Activated naive CD4-positive, alpha-beta T cell treated with Interleukin-2 at 50 U/mL for 16 hours (primary cell): ENCODE data around the gene DIPK1A.
"Not testable (repeated sequence)": the region's sequence is repeated elsewhere in the genome, so short reads cannot be mapped to it uniquely, and the experiment has no call there.

ENCODE experiments used
- DNase-seq: peaks from one replicate; pipeline ENCODE4 v3.0.0-alpha.2; 2020

The DIPK1A gene

DNA sequence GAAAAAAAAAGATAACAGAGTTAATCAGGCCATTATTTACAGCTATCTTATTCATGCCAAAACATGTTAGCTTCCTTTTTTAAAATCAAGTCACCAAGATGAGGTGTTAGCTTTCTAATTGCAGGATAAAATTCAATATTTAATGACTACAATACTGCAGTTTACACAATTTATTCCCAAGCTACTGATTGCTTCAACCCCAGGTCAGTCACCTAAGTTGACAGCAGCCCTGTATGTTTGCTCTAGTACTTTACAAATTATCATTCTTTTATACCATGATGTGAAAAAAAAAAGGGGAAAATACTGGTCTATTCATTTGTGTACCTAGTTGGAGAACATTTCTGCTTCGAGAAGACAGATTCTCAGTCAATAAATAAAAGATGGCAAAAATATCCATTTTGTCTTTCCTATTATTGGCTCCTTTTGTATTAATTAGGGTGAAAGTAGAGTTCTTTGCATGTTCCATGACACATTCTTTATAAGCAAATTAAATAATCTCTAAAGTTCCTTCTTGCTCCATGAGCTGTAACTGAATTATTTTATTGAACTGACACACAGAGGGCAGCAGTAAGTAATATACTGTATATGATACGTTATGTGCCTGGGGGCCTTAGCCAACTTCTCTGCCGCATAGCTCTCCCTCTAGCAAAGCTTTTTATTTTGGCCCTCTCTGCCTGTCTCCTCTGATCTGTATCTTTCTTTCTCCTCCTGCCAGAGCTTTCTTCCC is 48.0 kb downstream of the DIPK1A start:
- no peak for DNase-seq

DNA sequence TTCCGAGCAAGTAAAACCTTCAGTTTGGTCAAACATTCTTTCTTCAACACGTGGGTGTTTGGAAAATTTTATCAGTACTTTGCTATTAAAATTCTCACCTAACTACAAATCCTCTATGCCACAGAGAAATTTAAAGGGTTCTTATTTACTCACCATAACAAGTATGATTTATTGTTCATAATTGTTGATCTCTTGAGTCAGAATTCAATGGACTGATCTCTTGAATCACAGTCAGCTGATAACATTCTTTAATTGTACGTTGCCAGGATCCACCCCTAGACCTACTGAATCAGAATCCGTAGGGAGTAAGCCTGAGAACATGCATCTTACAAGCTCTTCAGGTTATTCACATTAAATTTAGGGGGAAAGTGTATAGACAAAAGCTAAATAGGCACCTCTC is 51.2 kb downstream of the DIPK1A start:
- no peak for DNase-seq

DNA sequence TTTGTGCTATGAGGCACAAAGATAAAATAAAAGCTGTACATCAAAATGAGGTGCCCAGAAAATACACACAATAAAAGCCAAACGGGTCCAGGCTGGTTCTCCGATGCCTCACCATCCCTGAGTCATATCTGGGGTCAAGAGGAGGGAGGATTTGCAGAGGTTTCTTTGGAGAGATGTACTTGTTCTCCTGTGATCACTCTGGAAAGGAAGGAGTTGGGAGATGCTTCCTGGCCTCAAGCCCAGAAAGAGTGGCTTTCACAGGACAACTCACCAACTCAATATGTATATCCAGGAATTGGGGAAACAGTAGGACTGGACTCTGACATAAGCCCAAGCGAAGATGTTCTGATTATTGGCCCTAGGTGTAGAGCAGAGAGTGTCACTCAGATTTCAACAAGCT is 51.9 kb downstream of the DIPK1A start:
- DNase-seq, result no peak

DNA sequence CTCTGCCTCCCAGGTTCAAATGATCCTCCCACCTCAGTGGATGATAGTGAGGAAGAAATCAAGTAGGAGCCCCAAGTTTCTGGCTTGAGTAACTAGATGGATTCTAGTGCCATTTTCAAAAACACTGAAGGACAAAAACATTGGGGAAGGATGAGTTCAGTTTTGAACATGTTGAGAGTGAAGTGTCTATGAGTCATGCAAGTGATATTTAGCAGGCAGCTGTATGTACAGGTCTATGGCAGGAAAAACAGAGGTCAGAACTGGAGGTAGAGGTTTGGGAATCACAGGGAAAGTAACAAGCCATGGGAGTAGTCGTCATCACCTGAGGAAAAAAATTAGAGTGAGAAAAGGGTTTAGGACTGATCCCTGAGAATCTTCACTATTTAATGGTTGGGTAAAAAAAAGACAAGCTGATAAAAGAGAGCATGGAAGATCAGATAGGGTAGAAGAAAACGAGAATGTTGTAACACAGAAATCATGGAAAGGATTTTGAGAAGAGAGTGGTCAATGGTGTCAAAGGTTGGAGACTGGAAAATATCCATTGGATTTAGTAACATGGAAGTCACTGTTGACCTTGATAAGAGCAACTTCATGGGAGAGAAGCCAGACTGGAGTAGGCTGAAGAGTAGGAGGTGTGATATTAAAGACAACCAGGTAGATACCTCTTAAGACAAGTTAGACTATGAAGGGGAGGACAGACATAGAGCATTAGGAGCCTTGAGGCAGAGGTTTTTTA is 53.1 kb downstream of the DIPK1A start:
- no peak for DNase-seq

DNA sequence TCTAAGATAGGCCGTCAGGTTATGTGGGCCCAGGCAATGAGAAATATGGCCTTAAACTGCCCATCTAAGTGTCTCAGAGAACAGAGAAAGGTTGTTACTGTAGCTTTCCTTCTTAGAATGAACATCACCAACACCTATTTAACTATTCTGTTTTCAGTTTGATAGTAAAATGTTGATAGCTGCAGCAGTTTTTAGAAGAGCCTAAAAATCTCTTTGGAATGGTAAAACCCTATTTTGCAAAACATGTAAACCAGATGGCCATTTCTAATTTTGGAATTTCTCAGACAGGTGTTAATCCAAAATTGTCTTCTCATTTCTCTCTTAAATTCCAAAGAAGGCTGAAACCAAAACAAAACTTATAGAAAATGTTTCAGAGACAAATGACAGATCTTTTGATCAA is 57.5 kb downstream of the DIPK1A start:
- DNase-seq, result no peak

DNA sequence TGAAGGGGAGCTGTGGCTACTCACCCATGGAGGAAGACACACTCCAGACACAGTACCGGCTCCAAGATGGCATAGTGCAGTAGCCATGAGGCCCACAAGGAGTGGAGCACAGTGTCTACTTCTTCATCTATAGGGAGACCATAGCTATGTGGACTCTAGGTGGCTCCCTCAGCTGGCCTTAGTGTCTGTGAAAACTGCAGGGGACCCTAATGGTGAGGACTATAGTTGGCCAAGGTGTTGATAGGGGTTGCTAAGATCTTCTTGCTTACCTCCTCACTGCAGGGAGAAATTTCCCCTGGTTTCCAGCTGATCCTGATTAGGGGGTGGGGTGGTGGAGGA is 58.9 kb downstream of the DIPK1A start:
- no peak for DNase-seq

DNA sequence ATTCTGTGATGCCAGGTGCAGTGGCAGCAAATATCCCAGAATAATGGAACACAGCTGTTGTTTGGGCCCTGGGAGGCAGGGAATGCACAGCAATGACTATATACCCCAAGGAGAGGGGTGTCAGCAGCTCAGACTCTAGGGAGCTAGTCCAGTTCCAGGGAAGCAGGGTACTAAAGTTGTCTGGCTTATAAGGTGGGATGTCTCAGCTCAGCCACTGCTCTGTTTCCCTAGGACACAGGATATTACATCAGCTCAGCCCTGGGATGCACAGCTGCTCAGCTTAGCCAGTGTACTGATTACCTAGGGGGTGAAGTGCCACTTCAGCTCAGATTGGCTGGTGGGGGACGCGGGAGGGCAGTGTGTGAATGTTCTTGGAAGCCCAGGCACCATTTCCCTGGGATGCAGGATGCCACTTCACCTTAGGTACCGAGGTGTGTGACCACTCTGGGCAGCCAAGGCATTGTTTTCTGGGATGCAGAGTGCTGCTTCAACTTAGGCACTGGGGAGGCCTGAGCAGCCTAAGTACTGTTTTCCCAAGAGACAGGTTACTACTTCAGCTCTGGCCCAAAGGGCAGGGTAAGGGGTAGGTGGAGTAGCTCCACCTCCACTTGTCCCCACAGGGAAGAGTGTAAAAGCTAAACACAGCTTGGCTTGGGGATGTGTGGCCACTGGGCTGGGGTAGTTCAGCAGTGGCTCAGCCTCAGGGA is 59.4 kb downstream of the DIPK1A start:
- no peak for DNase-seq

DNA sequence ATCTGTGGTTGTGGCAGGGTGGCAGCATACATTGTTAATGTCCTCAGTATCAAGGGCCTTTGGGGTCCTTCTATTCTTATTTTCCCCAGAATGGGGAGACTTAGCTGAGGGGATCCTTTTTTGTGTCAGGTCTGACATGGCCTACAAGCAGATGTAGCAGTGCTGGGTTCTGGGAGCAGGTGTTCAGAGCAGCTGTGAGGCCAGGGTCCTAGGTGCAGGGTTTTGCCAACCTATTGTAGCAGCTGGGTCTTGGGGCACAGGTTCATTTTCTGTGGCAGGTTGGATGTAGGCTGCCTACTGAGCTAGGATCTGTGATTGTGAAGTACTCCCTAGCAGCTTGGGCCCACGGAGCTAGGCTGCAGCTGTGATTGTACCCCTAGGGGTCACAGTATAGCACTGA is 60.1 kb downstream of the DIPK1A start:
- DNase-seq, result no peak

DNA sequence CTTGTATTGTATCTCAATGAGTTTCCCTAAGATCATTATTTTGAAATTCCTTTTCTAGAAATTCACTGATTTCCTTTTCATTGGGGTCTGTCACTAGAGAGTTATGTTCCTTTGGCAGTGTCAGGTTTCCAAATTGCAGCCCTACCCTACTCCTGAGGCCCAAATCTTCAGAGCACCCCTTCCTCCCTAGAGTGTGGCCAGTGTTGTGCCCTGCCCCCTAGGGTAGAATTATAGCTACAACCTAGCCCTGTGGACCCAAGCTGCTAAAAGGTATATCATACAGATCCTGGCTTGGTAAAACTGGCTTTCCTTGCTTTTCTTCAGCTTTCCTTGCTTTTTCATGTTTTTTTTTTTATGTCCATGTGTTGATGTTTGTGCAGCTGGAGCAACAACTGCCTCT is 60.7 kb downstream of the DIPK1A start:
- no peak for DNase-seq

DNA sequence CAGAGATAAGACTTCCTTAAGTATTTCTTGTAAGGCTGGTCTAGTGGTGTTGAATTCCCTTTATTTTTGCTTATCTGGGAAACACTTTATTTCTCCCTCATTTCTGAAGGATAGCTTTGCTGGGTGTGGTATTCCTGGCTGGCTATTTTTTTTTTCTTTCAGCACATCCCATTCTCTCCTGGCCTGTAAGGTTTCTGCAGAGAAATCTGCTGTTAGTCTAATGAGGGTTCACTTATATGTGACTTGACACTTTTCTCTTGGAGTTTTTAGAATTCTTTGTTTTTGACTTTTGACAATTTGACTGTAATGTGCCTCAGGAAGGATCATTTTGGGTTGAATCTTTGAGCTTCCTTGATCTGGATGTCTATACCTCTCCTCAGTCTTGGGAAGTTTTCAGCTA is 61.5 kb downstream of the DIPK1A start:
- no peak for DNase-seq

DNA sequence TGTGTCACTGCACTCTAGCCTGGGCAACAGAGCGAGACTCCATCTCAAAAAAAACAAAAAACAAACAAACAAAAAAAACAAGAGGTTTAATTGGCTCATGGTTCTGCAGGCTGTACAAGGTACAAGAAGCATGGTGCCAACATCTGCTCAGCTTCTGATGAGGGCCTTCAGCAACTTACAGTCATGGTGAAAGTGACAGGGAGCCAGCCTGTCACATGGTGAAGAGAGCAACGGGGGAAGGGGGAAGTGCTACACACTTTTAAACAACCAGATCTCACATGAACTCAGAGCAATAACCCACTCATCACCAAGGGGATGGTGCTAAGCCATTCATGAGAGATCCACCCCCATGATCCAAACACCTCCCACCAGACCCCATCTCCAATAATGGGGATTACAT is 63.2 kb downstream of the DIPK1A start:
- DNase-seq, result not testable (repeated sequence)

DNA sequence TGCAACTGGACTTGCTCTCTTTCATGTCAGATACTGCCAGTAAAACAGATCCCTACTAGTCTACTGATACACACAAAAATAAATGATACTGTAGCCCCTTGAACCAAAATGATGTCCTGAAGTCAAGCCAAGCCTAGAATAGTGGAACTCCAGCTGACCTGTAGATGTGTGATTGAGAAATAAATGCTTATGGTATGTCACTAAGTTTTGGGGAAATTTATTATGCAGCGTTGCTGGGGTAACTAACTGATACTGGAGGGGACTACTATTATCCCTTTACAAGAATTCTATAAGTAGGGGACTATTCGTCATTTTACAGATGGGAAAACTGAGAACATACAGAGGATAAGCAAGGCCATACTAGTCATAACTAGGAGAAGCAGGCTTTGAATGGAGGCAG is 73.8 kb downstream of the DIPK1A start:
- no peak for DNase-seq

DNA sequence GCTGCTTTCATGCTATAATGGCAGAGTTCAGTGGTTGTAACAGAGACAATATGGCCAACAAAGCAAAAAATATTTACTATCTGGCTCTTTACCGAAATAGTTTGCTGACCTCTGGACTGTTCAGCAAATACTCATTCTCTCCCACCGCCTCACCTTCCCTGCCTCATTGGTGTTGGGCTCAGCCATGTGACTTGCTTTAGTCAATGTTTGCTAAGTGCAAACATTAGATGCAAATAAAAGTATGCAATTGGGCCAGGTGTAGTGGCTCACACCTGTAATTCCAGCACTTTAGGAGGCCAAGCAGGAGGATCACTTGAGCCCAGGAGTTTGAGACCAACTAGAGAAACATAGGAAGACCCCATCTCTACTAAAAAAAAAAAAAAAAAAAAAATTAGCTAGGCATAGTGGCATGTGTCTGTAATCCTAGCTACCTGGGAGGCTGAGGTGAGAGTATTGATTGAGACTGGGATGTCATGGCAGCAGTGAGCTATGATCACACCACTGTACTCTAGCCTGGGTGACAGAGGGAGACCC is 74.3 kb downstream of the DIPK1A start:
- DNase-seq, result no peak

DNA sequence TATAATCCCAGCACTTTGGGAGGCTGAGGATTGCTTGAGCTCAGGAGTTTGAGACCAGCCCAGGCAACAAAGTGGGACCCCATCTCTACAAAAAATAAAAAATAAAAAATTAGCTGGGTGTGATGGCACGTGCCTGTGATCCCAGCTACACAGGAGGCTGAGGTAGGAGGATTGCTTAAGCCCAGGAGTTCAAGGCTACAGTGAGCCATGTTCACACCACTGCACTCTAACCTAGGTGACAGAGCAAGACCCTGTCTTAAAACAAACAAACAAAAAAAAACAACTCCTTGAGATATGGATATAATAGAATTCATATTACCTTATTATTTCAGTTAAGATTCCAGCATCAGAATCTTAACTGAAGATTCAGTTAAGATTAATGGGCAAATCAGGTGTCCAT is 77.1 kb downstream of the DIPK1A start:
- no peak for DNase-seq

DNA sequence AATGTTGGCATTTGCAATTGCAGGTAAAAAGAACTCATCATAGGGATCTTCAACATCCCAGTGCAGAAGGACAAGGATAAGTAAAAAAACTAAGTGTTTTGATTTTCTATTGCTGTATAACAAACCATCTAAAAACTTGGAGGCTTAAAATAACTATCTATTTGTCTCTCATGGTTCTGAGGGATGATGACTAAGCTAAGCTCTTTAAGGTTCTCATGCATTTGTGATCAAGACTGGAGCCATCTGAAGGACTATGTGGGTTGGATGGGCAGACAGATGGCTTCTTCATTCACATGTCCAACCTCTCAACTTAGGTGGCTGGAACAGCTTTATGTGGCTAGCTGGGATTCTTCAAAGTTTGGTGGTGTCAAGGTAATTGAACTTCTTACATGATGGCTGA is 78.0 kb downstream of the DIPK1A start:
- no peak for DNase-seq

DNA sequence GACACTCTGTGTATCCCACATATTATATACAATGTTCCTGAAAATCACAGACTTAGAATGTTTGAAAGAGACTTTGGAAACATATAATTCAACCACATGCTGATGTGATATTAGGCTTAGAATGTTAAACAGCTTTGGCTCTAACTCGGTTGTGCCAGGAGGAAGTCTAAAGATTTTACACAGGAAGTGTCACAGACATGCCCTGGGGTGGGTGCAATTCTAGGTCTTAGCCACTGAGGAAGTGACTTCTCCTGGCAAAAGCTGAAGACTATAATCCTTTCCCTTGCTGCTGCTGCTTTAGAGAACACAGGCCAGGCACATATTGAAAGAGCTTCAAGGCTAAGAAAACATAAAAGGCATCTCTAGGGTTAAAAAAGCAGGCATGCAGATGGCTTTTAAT is 78.4 kb downstream of the DIPK1A start:
- peak; percentile 24 for DNase-seq

DNA sequence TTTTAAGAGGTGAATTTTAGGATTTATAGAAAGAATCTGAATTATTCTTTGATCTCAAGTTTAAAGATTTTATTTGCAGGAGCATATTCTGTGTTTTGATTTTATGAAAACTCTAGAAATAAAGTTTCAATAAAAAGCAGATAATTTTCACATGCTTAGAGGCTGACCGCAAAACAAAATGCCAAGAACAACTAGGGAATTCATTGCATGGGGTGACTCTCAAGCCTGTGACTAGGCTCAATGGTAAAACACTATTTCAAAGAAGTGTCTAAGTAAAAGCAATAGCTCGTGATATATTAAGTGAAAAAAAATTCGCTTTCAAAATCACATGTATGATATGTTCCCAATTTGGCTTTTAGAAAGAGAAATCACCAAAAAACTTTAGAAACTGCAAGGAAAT is 79.9 kb downstream of the DIPK1A start:
- DNase-seq, result no peak

DNA sequence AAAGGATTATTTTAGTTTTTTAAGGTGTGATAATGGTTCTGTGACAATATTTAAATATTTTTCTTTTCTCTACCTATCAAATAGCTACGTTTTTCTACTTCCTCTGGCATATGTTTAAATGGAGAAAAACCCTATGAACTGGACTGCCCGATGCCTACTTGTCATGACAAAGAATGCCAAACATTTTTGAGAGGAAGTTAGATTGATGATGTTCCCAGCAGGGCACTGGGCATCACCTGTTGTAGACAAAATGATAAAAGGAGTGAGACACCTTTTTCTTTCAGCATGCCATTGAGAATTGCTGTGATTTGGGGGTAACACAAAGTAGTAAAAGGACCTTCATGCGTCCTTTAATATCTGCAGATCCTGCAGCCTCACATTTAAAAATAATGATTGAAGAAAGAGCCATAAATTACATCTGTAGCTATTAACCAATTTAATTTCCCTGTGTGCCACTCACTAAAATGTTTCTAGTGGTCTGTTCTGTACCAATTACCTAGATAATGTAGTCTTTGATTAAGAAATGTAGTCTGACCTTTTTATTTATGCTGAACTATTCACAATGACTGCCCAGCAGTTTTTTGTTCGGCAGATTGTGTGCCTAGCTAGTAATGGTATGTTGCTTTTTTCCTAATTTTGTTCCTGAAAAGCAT is 81.8 kb downstream of the DIPK1A start:
- DNase-seq, result no peak

DNA sequence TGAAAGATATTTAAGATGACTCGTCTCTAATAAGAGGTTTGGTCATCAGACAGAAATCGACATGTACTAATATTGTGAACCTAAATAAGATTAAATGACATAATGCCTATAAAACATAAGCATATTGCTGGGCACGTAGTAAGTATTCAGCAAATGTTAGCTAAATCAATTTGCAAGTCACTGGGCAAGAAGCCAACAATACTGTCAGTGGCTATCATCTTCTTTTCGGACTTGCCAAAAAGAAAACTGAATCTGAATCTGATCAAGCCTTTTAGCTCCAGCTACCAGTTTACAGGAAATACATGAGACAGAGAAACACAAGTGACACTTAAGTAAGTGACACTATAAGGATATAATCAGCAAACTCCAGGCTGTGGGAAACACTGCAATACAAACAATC is 83.5 kb downstream of the DIPK1A start:
- no peak for DNase-seq

DNA sequence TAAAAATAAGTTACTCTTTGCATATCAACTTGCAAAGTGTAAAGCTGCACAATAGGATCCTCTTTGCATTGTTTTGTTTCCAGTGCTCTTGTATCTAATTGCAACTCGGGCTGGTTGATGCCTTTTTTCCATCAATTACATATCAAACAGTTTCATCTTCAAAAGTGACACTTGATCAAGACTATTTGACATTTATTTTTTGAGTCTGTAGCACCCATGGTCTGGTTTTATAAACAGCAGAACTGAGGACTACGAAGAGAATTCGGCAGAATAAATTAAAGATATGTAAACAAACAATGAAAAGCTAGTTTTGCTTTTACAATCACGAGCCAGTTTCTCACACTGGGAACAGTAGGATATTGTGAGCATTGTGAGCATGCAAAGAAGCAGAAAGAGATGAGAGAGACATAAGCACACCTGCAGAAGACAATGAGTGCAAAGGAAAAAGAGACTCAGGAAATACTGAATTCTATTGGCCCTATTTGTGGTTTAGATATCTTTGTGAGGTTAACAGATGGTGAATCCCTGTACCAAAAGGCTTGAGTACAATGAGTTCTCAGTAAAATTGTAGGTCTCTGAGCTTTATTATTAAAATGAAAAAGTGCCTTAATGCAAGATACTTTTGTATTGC is 84.1 kb downstream of the DIPK1A start:
- DNase-seq, result no peak

DNA sequence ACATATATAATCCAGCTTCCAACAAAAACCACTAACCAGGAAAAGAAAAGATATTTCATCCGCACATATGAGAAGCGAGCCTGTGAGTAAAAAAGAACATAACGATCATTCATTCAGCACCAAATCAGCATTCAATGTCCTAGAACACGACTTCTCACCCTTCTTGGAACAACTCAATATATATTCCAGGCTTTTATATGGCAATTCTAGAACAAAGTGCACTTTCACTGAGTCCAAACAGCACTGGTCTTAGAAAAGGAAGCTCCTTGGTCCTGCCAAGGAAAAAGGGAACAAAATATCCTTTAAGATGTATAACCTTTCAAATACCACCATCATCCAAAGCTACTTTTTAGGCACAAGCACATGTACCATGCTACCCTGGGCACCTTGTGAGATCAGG is 84.9 kb downstream of the DIPK1A start:
- DNase-seq, result no peak

DNA sequence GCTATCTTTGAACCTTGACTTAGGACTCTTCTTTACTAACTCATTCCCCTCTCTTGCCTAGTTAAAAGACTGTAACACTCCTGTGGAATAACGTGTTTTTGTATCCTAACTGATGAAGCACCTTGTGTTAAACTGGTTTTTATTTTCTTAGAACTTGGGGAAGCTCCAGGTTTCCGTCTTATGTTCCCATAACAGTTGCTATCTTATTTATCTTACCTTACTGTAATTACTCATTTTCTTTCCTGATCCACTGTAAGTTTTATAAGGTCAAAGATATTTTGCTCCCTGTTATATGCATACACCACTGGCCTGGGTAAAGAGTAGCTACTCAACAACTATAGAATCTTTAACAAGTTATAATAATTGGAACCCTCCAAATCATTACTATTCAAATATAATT is 86.3 kb downstream of the DIPK1A start:
- no peak for DNase-seq

DNA sequence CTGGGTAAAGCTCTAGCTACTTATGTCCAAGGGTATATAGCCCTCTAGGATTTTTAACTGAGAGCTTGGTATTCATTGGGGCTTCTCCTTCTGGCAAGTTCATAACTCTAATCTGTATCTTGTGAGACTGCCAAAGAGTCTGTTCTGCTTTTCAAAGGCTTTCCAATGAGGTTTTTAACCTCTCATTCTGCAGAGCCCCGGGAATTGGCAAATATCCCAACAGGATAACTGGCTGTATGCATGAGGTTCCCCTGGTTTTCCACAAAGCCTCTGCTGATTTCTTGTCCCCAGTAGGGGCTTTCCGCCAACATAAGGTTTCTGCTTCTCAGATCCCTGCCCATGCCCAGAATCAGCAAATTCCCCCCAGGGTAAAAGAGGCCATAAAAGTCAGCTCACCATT is 88.5 kb downstream of the DIPK1A start:
- no peak for DNase-seq
